Activated CD4-positive, alpha-beta memory T cell treated with anti-CD3 and anti-CD28 coated beads for 36 hours (primary cell): ENCODE measurements around the gene STH. TPM values are rescaled to one million over a fixed set of nuclear protein-coding genes. Genes with fewer than 3 reads are reported as not detected.

Experiments used
- CTCF ChIA-PET: fragments of 350-600 bp; sonication (Branson Sonifier 250); formaldehyde crosslinking; loops from one replicate; lab custom pipeline; 2021; ENCODE audit warnings: antibody characterized with exemption, inconsistent platforms; lab: Charles Lee
- POLR2A ChIA-PET: fragments of 350-600 bp; sonication (Branson Sonifier 250); formaldehyde crosslinking; loops from one replicate; lab custom pipeline; 2021; ENCODE audit warnings: antibody characterized with exemption; lab: Charles Lee
- DNase-seq: peaks from one replicate; pipeline ENCODE4 v3.0.0-alpha.2; 2020
- H3K27ac Mint-ChIP-seq: one replicate; pipeline ENCODE4 v1.8.0; 2021; ENCODE audit warnings: mixed read lengths
- H3K27me3 Mint-ChIP-seq: one replicate; pipeline ENCODE4 v1.8.0; 2021; ENCODE audit warnings: mixed read lengths
- H3K36me3 Mint-ChIP-seq: one replicate; pipeline ENCODE4 v1.8.0; 2021; ENCODE audit warnings: mixed read lengths
- H3K4me1 Mint-ChIP-seq: one replicate; pipeline ENCODE4 v1.8.0; 2021; ENCODE audit warnings: low read depth, mixed read lengths
- H3K4me3 Mint-ChIP-seq: one replicate; pipeline ENCODE4 v1.8.0; 2021; ENCODE audit warnings: mild to moderate bottlenecking, mixed read lengths
- H3K9me3 Mint-ChIP-seq: one replicate; pipeline ENCODE4 v1.8.0; 2021; ENCODE audit warnings: mixed read lengths
- intact Hi-C: fragments of 100-400 bp; cut with micrococcal nuclease; formaldehyde crosslinking; loops from one replicate; pipeline ENCODE4 v1.15.1; 2023
- total RNA-seq, 2 experiments: library from RNA; stranded (reverse); gene quantifications; one replicate each; pipeline ENCODE4 v1.2.3, GENCODE V29; 2021

The STH gene
- total RNA-seq, 2 experiments from 2014 or later = not detected

DNA sequence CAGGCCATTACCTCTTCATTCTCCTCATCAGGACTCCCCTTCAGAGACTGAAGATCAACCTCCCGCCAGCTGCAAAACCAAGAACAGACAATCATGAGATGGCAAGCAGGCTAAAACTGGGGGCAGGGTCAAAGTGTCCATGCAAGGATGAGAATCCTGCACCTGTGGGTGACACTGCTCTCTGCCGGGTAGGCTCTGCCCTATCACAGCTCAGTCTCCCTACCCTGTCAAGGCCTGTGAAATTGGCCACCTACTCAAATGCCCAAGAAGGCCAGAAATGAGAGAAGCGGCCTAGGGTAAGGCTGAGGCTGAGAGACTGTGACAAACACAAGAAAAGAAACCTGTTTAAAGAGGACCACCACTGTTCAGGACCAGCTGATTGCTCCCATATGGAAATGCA lies 34.3 kb downstream of the STH start:
- ChIA-PET CTCF (interaction anchor here (1.0 to 3.5 kb wide), 2 partner anchors 9 to 11 kb away, joined by 3 to 19 read pairs; no protein-coding TSS in a partner anchor), POLR2A (no interaction called here)
- Mint-ChIP-seq H3K4me3 (no peak overlapping the region), H3K27me3 (no peaks in the 10 kb centered on the region), H3K36me3 (peaks cover 46% of the 10 kb centered on the region), H3K27ac (no peak overlapping the region), H3K4me1 (peaks cover 17% of the 10 kb centered on the region), H3K9me3 (no peaks in the 10 kb centered on the region)
- intact Hi-C loops = no loop called here
- DNase-seq = no peak

DNA sequence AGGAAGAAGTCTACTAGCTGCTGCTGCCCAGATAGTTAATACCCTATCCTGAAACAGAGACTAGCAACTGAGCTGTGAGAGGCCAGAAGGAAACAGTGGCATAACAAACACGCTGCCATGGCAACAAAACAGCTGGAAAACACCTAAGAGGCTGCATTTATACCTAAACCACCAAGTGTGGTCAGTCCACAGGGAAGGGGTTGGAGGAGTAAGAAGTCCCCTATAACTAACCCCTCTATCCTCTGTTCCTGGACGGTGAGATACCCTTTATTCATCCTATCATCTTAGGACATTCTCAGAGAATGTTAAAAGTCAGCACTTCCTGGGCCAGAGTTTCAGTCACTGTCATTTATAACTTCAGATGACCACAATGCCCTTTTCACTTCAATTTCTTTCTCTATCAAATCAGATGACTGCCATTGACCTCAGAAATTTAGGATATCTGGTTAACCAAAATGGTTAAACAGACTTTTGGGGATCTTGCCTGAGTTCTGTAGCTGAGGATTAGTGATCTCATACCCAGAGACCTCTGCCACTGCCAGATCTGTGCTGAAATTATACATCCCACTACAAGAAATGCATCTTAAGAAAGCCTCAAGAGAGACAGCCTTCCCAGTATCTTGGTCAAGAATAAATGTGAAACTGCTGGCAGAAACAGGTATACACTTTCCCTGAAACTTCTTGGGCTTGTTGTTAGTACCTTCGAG lies 36.2 kb downstream of the STH start:
- peaks cover 48% of the 10 kb centered on the region for H3K36me3 Mint-ChIP-seq
- peak; percentile 41 for DNase-seq

DNA sequence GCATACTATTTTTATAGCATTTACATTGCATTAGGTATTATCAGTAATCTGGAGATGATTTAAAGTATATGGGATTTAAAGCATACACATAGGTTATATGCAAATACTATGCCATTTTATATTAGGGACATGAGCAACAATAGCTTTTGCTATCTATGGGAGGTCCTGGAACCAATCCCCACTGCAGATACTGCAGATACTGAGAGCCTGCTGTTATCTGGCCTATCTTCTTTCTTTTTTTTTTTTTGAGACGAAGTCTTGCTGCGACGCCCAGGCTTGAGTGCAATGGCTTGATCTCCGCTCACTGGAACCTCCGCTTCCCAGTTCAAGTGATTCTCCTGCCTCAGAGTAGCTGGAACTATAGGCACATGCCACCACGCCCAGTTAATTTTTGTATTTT lies 37.4 kb downstream of the STH start:
- Mint-ChIP-seq H3K9me3 (no peaks in the 10 kb centered on the region), H3K27me3 (no peaks in the 10 kb centered on the region), H3K4me3 (no peak overlapping the region), H3K27ac (no peak overlapping the region), H3K36me3 (peaks cover 36% of the 10 kb centered on the region), H3K4me1 (peaks cover 13% of the 10 kb centered on the region)
- no peak for DNase-seq
- intact Hi-C loops = no loop called here
- CTCF ChIA-PET = interaction anchor here (0.8 to 1.9 kb wide), 3 partner anchors 8 to 176 kb away, joined by 4 read pairs; partner anchors contain the start of gene KANSL1
- POLR2A ChIA-PET = interaction anchor here (0.6 kb wide), 1 partner anchor 238 kb away, joined by 3 read pairs; no protein-coding TSS in a partner anchor

More for the DNA sequence above, 36.2 kb downstream of the STH start:
- POLR2A ChIA-PET = interaction anchor here (1.5 kb wide), 1 partner anchor 158 kb away, joined by 5 read pairs; the partner anchor contains the start of gene KANSL1
- H3K9me3 Mint-ChIP-seq = no peaks in the 10 kb centered on the region
- peak overlapping the region; percentile 35 for H3K27ac Mint-ChIP-seq
- no peaks in the 10 kb centered on the region for H3K27me3 Mint-ChIP-seq
- CTCF ChIA-PET = interaction anchor here (1.0 to 3.5 kb wide), 5 partner anchors 9 to 178 kb away, joined by 3 to 19 read pairs (median 4); partner anchors contain the start of gene KANSL1
- H3K4me3 Mint-ChIP-seq = no peak overlapping the region
- peaks cover 13% of the 10 kb centered on the region for H3K4me1 Mint-ChIP-seq
- intact Hi-C loops = no loop called here

- H3K27me3 Mint-ChIP-seq = no peaks in the 10 kb centered on the region
Observed at GRCh38 chr17:46037722-46038255, 38.7 kb downstream of the STH start.

GRCh38 chr17:46038414-46038813 lies 39.4 kb downstream of the STH start:
- ChIA-PET CTCF (interaction anchor here (1.0 to 2.2 kb wide), 4 partner anchors 20 to 175 kb away, joined by 3 to 7 read pairs (median 4); partner anchors contain the start of gene KANSL1), POLR2A (no interaction called here)
- Mint-ChIP-seq H3K27ac (no peak overlapping the region), H3K36me3 (peaks cover 25% of the 10 kb centered on the region), H3K9me3 (no peaks in the 10 kb centered on the region), H3K4me1 (peaks cover 13% of the 10 kb centered on the region), H3K4me3 (no peak overlapping the region), H3K27me3 (no peaks in the 10 kb centered on the region)
- intact Hi-C loops = no loop called here
- DNase-seq = no peak

More at GRCh38 chr17:46037722-46038255, 38.7 kb downstream of the STH start:
- ChIA-PET POLR2A (no interaction called here), CTCF (interaction anchor here (1.0 to 2.2 kb wide), 4 partner anchors 21 to 175 kb away, joined by 3 to 7 read pairs (median 4); partner anchors contain the start of gene KANSL1)
- Mint-ChIP-seq H3K36me3 (peaks cover 30% of the 10 kb centered on the region), H3K4me1 (peaks cover 13% of the 10 kb centered on the region), H3K27ac (no peak overlapping the region), H3K9me3 (no peaks in the 10 kb centered on the region), H3K4me3 (no peak overlapping the region)
- intact Hi-C loops = no loop called here
- no peak for DNase-seq

GRCh38 chr17:46038937-46039336 lies 39.9 kb downstream of the STH start:
- no peaks in the 10 kb centered on the region for H3K27me3 Mint-ChIP-seq
- H3K4me1 Mint-ChIP-seq = peaks cover 13% of the 10 kb centered on the region
- CTCF ChIA-PET = interaction anchor here (1.0 to 2.2 kb wide), 5 partner anchors 19 to 174 kb away, joined by 3 to 7 read pairs (median 4); partner anchors contain the start of gene KANSL1
- intact Hi-C loops = no loop called here
- H3K36me3 Mint-ChIP-seq = peaks cover 27% of the 10 kb centered on the region
- no peaks in the 10 kb centered on the region for H3K9me3 Mint-ChIP-seq
- no peak for DNase-seq
- H3K4me3 Mint-ChIP-seq = no peak overlapping the region
- H3K27ac Mint-ChIP-seq = no peak overlapping the region
- POLR2A ChIA-PET = interaction anchor here (0.9 kb wide), 1 partner anchor 30 kb away, joined by 3 read pairs; no protein-coding TSS in a partner anchor

DNA sequence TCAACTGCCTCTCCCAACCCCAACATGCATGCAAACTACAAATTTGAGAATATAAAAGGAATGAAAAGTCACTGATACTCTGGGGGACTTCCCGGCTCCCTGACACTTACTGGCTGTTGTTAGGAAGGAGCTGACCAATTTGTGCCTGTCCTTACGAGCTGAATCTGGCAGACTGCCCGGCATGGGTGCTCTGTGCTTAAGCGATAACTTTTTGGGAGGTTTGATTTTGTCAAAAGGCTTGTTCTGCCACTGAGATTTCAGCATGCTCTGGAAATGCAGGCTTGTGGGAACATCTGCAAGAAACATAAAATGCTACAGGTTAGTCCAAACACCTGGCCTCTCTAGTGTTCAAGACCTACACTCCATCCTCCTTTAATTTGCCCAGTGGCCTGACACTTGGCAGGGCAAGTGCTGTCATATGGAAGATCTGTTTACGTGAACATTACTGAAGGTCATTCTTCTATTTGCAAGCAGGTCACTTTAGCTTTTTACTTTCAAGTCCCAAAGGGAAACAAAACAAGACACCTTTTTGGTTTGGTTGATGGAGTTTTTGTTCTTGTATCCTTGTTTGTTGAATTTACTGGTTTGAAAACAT lies 40.6 kb downstream of the STH start:
- peaks cover 25% of the 10 kb centered on the region for H3K36me3 Mint-ChIP-seq
- intact Hi-C loops = no loop called here
- H3K4me1 Mint-ChIP-seq = peaks cover 18% of the 10 kb centered on the region
- ChIA-PET CTCF (interaction anchor here (1.8 to 2.2 kb wide), 2 partner anchors 154 to 173 kb away, joined by 6 to 7 read pairs; partner anchors contain the start of gene KANSL1), POLR2A (interaction anchor here (0.9 kb wide), 1 partner anchor 29 kb away, joined by 3 read pairs; no protein-coding TSS in a partner anchor)
- no peak overlapping the region for H3K4me3 Mint-ChIP-seq
- no peak for DNase-seq
- H3K27me3 Mint-ChIP-seq = no peaks in the 10 kb centered on the region
- H3K27ac Mint-ChIP-seq = no peak overlapping the region
- no peaks in the 10 kb centered on the region for H3K9me3 Mint-ChIP-seq

DNA sequence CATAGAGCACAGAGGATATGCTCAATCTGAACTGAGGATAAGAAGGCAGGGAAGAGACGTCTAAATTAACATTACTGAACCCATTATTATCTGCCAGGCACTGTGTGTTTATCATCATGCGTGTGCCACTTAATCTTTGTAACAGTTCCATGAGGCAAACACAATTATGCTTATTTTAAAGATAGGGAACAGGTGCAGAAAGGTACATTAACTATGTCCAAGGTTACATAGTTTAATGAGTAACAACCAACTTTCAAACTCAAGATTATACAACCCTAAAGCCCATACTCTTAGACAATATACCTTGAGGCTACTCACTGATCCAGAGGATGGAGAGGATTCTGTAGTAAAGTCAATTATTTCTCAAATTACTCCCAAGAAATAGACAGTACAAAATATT lies 43.2 kb downstream of the STH start:
- ChIA-PET CTCF (interaction anchor here (0.9 to 5.0 kb wide), 4 partner anchors 9 to 174 kb away, joined by 3 to 70 read pairs (median 29); no protein-coding TSS in a partner anchor), POLR2A (no interaction called here)
- peaks cover 18% of the 10 kb centered on the region for H3K4me1 Mint-ChIP-seq
- H3K9me3 Mint-ChIP-seq = no peaks in the 10 kb centered on the region
- H3K27me3 Mint-ChIP-seq = no peaks in the 10 kb centered on the region
- no peak overlapping the region for H3K27ac Mint-ChIP-seq
- DNase-seq = no peak
- intact Hi-C loops = no loop called here
- H3K4me3 Mint-ChIP-seq = no peak overlapping the region
- H3K36me3 Mint-ChIP-seq = peaks cover 32% of the 10 kb centered on the region

DNA sequence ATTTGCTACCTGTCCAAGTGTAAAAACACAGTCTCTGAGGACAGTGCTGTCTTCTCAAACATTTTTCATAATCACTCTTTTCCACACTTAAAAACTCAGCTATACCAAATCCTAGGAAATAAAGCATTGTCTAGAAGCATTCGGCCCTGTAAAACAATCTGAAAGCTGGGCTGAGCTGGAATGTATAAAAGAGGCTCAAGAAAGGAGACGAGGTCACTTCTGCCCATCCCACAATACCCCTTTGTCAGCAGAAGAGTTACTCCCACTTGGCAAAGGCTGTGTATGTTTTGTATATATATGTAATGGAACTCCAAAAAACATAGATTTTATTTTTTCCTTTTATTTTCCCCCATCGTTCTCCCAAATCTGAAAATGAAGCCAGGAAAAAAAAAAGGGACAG lies 43.9 kb downstream of the STH start:
- H3K27me3 Mint-ChIP-seq = no peaks in the 10 kb centered on the region
- no peaks in the 10 kb centered on the region for H3K9me3 Mint-ChIP-seq
- ChIA-PET CTCF (interaction anchor here (0.9 to 5.0 kb wide), 4 partner anchors 10 to 173 kb away, joined by 3 to 70 read pairs (median 29); no protein-coding TSS in a partner anchor), POLR2A (no interaction called here)
- intact Hi-C loops = no loop called here
- H3K36me3 Mint-ChIP-seq = peaks cover 32% of the 10 kb centered on the region
- no peak overlapping the region for H3K27ac Mint-ChIP-seq
- no peak overlapping the region for H3K4me3 Mint-ChIP-seq
- no peak for DNase-seq
- H3K4me1 Mint-ChIP-seq = peaks cover 18% of the 10 kb centered on the region

- POLR2A ChIA-PET = interaction anchor here (0.6 kb wide), 2 partner anchors 45 to 718 kb away, joined by 3 to 4 read pairs; no protein-coding TSS in a partner anchor
- intact Hi-C loops = no loop called here
- Mint-ChIP-seq H3K4me3 (no peak overlapping the region), H3K27me3 (no peaks in the 10 kb centered on the region), H3K9me3 (no peaks in the 10 kb centered on the region), H3K36me3 (peaks cover 26% of the 10 kb centered on the region), H3K4me1 (peaks cover 18% of the 10 kb centered on the region), H3K27ac (no peak overlapping the region)
- CTCF ChIA-PET = interaction anchor here (0.8 to 5.0 kb wide), 32 partner anchors 7 to 468 kb away, joined by 3 to 70 read pairs (median 6); partner anchors contain the start of gene KANSL1
- no peak for DNase-seq
Observed at GRCh38 chr17:46043606-46044005, 44.6 kb downstream of the STH start.

DNA sequence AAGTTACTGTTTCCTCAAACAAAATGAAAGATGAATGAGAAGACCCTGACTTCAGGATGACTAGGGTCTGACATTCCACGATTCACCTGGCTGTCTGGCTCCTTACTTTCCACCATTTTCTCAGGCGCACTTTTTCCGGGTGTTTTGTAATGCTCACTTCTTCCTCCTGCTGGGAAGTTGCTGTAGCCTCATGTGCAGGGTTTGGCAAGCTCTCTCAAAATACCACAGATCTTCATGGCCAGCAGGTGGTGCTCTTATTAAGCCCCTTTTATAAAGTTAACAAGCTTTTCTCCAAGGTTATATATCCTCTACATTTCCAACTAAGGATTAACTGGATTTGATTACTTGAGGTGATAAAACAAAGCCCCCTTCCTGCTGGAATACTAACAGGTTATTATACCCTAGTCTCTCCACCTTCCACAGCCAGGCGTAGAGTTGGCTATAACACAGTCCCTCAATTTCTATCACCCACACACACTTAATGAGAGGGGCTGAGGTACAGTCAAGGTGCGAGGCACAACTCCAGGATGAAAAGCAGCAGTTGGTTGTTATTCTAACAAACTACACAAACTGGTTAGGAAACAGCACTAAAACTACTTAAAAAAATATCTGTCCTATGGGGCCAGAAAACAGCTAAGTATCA lies 45.4 kb downstream of the STH start:
- Mint-ChIP-seq H3K4me1 (peaks cover 18% of the 10 kb centered on the region), H3K36me3 (peaks cover 26% of the 10 kb centered on the region), H3K4me3 (no peak overlapping the region), H3K27me3 (no peaks in the 10 kb centered on the region), H3K9me3 (no peaks in the 10 kb centered on the region), H3K27ac (no peak overlapping the region)
- POLR2A ChIA-PET = no interaction called here
- intact Hi-C loops = no loop called here
- DNase-seq = peak; percentile 62
- CTCF ChIA-PET = interaction anchor here (0.5 to 5.0 kb wide), 44 partner anchors 8 to 469 kb away, joined by 3 to 70 read pairs (median 4); partner anchors contain the start of genes KANSL1 and MAPT
